Measurements from ENCODE around the gene LIPA.

- no peak for TF ChIP-seq CTCF (IDR thresholded peaks at IDR 0.05)
- TF ChIP-seq POLR2A (IDR thresholded peaks at IDR 0.05): no peak
Measured at GRCh38 chr10:89296220-89296648, 44.7 kb upstream of the LIPA start.
